OCI-LY7 (cell line): ENCODE measurements around the gene ALDH3A1. TPM values are rescaled to one million over a fixed set of nuclear protein-coding genes. Genes with fewer than 3 reads are reported as not detected.

ENCODE experiments used
- BruUV-seq: library from RNA; stranded (reverse); fragments of 400-500 nt; replicated peaks from 2 replicates; lab custom pipeline; 2021; lab: Mats Ljungman, UMichigan
- CTCF ChIA-PET: fragments of 300-600 bp; sonication (Branson Sonifier 250); formaldehyde crosslinking; loops from one replicate; lab custom pipeline; 2022; ENCODE audit warnings: antibody characterized with exemption; ENCODE audit not compliant: unreplicated experiment; lab: Charles Lee
- POLR2A ChIA-PET: fragments of 300-600 bp; sonication (Branson Sonifier 250); formaldehyde crosslinking; loops from one replicate; lab custom pipeline; 2022; ENCODE audit warnings: antibody characterized with exemption; lab: Charles Lee
- DNase-seq: peaks from one replicate; pipeline ENCODE4 v3.0.0-alpha.2; 2015; ENCODE audit warnings: low spot score
- H2AFZ ChIP-seq: fragments of 200-600 bp; sonication (generic), shearing (Covaris generic); 2 replicates; pipeline ENCODE4 v1.6.1; 2014; ENCODE audit warnings: mild to moderate bottlenecking, antibody characterized with exemption, low read length, moderate library complexity
- H3K27ac ChIP-seq: fragments of 200-600 bp; sonication (generic); 2 replicates; pipeline ENCODE4 v1.5.1; 2014; ENCODE audit warnings: mixed run types, low read depth, mild to moderate bottlenecking, moderate library complexity, low read length, inconsistent platforms; ENCODE audit not compliant: poor library complexity, severe bottlenecking
- H3K36me3 ChIP-seq: fragments of 200-600 bp; sonication (generic); 2 replicates; pipeline ENCODE4 v1.6.1; 2014; ENCODE audit warnings: mild to moderate bottlenecking, antibody characterized with exemption, low read length, moderate library complexity, mixed read lengths; ENCODE audit not compliant: insufficient read depth
- H3K4me1 ChIP-seq: fragments of 200-600 bp; sonication (generic); 2 replicates; pipeline ENCODE4 v1.5.1; 2014; ENCODE audit warnings: mild to moderate bottlenecking, low read length; ENCODE audit not compliant: insufficient read depth, poor library complexity, severe bottlenecking
- H3K4me2 ChIP-seq: fragments of 200-600 bp; sonication (generic); 2 replicates; pipeline ENCODE4 v1.6.1; 2014; ENCODE audit warnings: mild to moderate bottlenecking, low read length
- H3K4me3 ChIP-seq: fragments of 200-600 bp; sonication (generic); 2 replicates; pipeline ENCODE4 v1.5.1; 2014; ENCODE audit warnings: mild to moderate bottlenecking, low read depth, low read length; ENCODE audit not compliant: poor library complexity, severe bottlenecking
- H3K79me2 ChIP-seq: fragments of 200-600 bp; sonication (generic); 2 replicates; pipeline ENCODE4 v1.6.1; 2016; ENCODE audit warnings: low read depth, mild to moderate bottlenecking, low read length, moderate library complexity, mixed read lengths; ENCODE audit not compliant: insufficient read depth
- H3K9me2 ChIP-seq: fragments of 200-600 bp; sonication (generic); 2 replicates; pipeline ENCODE4 v1.6.1; 2016; ENCODE audit warnings: mild to moderate bottlenecking, low read length, mixed read lengths; ENCODE audit not compliant: insufficient read depth
- H3K9me3 ChIP-seq: fragments of 200-600 bp; sonication (generic); 2 replicates; pipeline ENCODE4 v1.6.1; 2014; ENCODE audit warnings: mild to moderate bottlenecking, mixed run types, low read length, mixed read lengths
- H4K20me1 ChIP-seq: fragments of 200-600 bp; sonication (generic); 2 replicates; pipeline ENCODE4 v1.6.1; 2014; ENCODE audit warnings: mild to moderate bottlenecking, antibody characterized with exemption, low read length, moderate library complexity, mixed read lengths; ENCODE audit not compliant: insufficient read depth
- EZH2phosphoT487 ChIP-seq: fragments of 200-600 bp; sonication (generic); IDR thresholded peaks from 2 replicates; pipeline ENCODE4 v1.6.1; 2018; ENCODE audit warnings: low read depth, borderline replicate concordance, mild to moderate bottlenecking, mixed run types, antibody characterized with exemption, low read length, moderate library complexity, mixed read lengths
- intact Hi-C: fragments of 100-400 bp; cut with micrococcal nuclease; formaldehyde crosslinking; loops from one replicate; pipeline ENCODE4 v1.10.0; 2022; ENCODE audit not compliant: unreplicated experiment
- total RNA-seq, 2 experiments: library from RNA; depleted of rRNA in 1 of 2; stranded (reverse); fragments of >200 nt in 1 of 2; shearing (Covaris generic) in 1 of 2; gene quantifications; 2 replicates each; pipeline ENCODE4 v1.2.3, GENCODE V29; 2014 to 2022
- TF ChIP-seq, protein P1 (sequence below): fragments of 200-600 bp; sonication (generic); conservative IDR thresholded peaks from 2 replicates; pipeline ENCODE4 v1.5.1; 2014; ENCODE audit warnings: mild to moderate bottlenecking, antibody characterized with exemption, low read length, moderate library complexity, mixed read lengths

The ALDH3A1 gene
- total RNA-seq, 2 experiments from 2014 or later = 0.16 TPM; not detected in 1

DNA sequence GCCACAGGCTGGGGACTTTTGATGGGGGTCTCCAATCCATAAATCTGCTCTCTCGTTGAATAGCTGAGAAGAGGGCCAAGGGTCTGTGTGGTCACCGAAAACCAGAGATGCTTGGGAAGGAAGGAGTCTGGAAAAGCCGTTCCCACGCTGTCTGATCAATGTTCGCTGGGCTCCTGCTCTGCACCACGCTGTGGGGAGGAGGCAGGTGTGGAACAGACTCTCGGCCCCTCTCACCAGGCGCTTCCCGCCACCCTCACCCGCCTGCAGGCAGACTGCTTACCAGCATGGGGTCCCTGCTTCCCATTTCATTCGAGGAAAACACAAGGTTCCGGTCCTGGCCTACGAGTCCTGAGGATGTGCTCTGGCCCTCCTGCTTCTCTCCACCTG is 702 bp upstream of the ALDH3A1 start:
- no peaks in the 10 kb centered on the region for H3K4me1 ChIP-seq
- no peak overlapping the region for H3K4me3 ChIP-seq
- H3K36me3 ChIP-seq = no peaks in the 10 kb centered on the region
- no TSS peak for BruUV-seq
- TF ChIP-seq, protein P1, sequence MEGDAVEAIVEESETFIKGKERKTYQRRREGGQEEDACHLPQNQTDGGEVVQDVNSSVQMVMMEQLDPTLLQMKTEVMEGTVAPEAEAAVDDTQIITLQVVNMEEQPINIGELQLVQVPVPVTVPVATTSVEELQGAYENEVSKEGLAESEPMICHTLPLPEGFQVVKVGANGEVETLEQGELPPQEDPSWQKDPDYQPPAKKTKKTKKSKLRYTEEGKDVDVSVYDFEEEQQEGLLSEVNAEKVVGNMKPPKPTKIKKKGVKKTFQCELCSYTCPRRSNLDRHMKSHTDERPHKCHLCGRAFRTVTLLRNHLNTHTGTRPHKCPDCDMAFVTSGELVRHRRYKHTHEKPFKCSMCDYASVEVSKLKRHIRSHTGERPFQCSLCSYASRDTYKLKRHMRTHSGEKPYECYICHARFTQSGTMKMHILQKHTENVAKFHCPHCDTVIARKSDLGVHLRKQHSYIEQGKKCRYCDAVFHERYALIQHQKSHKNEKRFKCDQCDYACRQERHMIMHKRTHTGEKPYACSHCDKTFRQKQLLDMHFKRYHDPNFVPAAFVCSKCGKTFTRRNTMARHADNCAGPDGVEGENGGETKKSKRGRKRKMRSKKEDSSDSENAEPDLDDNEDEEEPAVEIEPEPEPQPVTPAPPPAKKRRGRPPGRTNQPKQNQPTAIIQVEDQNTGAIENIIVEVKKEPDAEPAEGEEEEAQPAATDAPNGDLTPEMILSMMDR = no peak
- no peak for TF ChIP-seq EZH2phosphoT487
- ChIA-PET CTCF (no interaction called here), POLR2A (no interaction called here)
- no peaks in the 10 kb centered on the region for H3K9me2 ChIP-seq
- H3K4me2 ChIP-seq = no peak overlapping the region
- no peaks in the 10 kb centered on the region for H3K79me2 ChIP-seq
- no peak overlapping the region for H2AFZ ChIP-seq
- H3K27ac ChIP-seq = no peak overlapping the region
- no peak for DNase-seq
- intact Hi-C loops = no loop called here
- H4K20me1 ChIP-seq = no peaks in the 10 kb centered on the region
- no peaks in the 10 kb centered on the region for H3K9me3 ChIP-seq

DNA sequence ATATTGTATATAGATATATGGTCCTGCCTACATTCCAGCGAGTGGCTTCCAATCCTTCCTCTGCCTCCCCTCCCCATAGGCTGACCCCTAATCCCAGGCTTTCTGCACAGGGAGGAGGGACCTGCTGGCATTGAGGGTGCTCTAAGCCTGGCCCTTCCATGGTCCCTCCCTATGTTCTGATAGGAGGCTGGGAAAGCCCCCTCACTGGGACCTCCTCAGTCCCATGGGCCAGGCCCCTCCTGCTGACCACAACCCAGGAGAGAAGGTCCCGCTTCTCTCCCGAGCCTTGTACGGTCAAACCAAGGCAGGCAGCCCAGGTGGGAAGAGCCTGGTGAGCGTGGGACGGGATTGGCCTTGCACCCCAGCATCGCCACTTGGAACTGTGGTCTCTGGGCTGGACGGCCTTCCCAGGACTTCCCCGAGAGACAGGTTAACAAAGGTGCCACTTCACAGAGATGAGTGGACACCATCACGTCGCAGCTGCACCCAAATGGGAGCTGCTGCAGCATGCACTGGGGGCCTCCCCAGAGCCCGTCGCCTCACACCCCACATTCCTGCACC is 859 bp downstream of the ALDH3A1 start:
- no peak for TF ChIP-seq EZH2phosphoT487
- TF ChIP-seq, protein P1 = no peak
- ChIA-PET POLR2A (no interaction called here), CTCF (interaction anchor here (0.7 kb wide), 1 partner anchor 421 kb away, joined by 3 read pairs; no protein-coding TSS in a partner anchor)
- DNase-seq = no peak
- Histone ChIP-seq H3K27ac (no peak overlapping the region), H3K79me2 (no peaks in the 10 kb centered on the region), H3K9me3 (no peaks in the 10 kb centered on the region), H3K4me2 (no peak overlapping the region), H3K4me1 (no peaks in the 10 kb centered on the region), H3K4me3 (no peak overlapping the region), H3K36me3 (no peaks in the 10 kb centered on the region), H2AFZ (no peak overlapping the region), H3K9me2 (no peaks in the 10 kb centered on the region), H4K20me1 (no peaks in the 10 kb centered on the region)
- no TSS peak for BruUV-seq
- intact Hi-C loops = no loop called here

DNA sequence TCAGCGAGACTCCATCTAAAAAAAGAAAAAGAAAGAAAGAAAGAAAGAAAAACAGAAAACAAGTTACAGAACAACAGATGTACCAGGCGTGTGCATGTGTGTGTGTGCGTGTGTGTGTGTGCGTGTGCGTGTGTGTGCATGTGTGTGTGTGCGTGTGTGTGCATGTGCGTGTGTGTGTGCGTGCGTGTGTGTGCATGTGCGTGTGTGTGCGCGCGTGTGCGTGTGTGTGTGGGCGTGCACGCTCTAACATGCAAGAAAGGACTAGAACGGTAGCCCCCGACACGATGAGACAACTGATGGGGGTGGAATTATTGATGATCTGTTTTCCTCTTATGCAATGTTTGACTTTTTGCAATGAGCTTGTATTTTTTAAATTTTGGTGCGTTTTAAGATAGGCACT is 1.6 kb downstream of the ALDH3A1 start:
- H3K27ac ChIP-seq = no peak overlapping the region
- H3K9me3 ChIP-seq = no peaks in the 10 kb centered on the region
- no peak overlapping the region for H3K4me2 ChIP-seq
- H2AFZ ChIP-seq = no peak overlapping the region
- BruUV-seq = no TSS peak
- intact Hi-C loops = no loop called here
- no peak for DNase-seq
- TF ChIP-seq, protein P1 = no peak
- no peaks in the 10 kb centered on the region for H4K20me1 ChIP-seq
- CTCF ChIA-PET = interaction anchor here (0.7 kb wide), 1 partner anchor 420 kb away, joined by 3 read pairs; no protein-coding TSS in a partner anchor
- no peak overlapping the region for H3K4me3 ChIP-seq
- POLR2A ChIA-PET = no interaction called here
- H3K9me2 ChIP-seq = no peaks in the 10 kb centered on the region
- H3K79me2 ChIP-seq = no peaks in the 10 kb centered on the region
- H3K4me1 ChIP-seq = no peaks in the 10 kb centered on the region
- H3K36me3 ChIP-seq = no peaks in the 10 kb centered on the region
